SK-N-SH (cell line): ENCODE measurements around the gene CHCHD6. TPM values are rescaled to one million over a fixed set of nuclear protein-coding genes. Genes with fewer than 3 reads are reported as not detected.

ENCODE experiments used
- CTCF ChIA-PET: fragments of 300-600, 350-600 bp; formaldehyde crosslinking; extraction: SDS; loops from one replicate; lab custom pipeline; 2021; lab: Yijun Ruan, JAX
- POLR2A ChIA-PET: fragments of 350-600 bp; sonication (Branson Sonifier 250); formaldehyde crosslinking; extraction: SDS; loops from one replicate; lab custom pipeline; 2020; ENCODE audit warnings: antibody characterized with exemption, inconsistent platforms; lab: Yijun Ruan, JAX
- DNase-seq: peaks from one replicate; pipeline ENCODE4 v3.0.0; 2012
- H2AFZ ChIP-seq: fragments of 200-600 bp; sonication (generic); 2 replicates; pipeline ENCODE4 v1.8.1; 2016; ENCODE audit warnings: antibody characterized with exemption, mild to moderate bottlenecking, low read depth
- H3F3A ChIP-seq: fragments of 200-600 bp; sonication (generic); replicated peaks from 2 replicates; pipeline ENCODE3; 2016; ENCODE audit warnings: antibody characterized with exemption, mild to moderate bottlenecking; ENCODE audit not compliant: insufficient read depth
- H3K27ac ChIP-seq, 2 experiments: fragments of 200-500 bp in 1 of 2; fragments of 200-600 bp in 1 of 2; sonication (Bioruptor generic) in 1 of 2; sonication (generic), shearing (Covaris generic) in 1 of 2; 2 replicates each; pipeline versions ENCODE4 v1.5.1 to v1.6.1; 2014 to 2016; ENCODE audit warnings: low read depth in 2 of 2, inconsistent platforms in 1 of 2, low read length in 1 of 2, mild to moderate bottlenecking in 1 of 2, mixed read lengths in 1 of 2
- H3K27me3 ChIP-seq: fragments of 200-600 bp; sonication (generic), shearing (Covaris generic); 2 replicates; pipeline ENCODE4 v1.6.1; 2016; ENCODE audit warnings: mixed run types; ENCODE audit not compliant: insufficient read depth
- H3K36me3 ChIP-seq, 2 experiments: fragments of 200-500 bp in 1 of 2; fragments of 200-600 bp in 1 of 2; sonication (Bioruptor generic) in 1 of 2; sonication (generic) in 1 of 2; replicated peaks in 1 of 2; 2 replicates each; pipeline versions ENCODE3 to v1.5.1; 2014 to 2016; ENCODE audit warnings: low read length in 1 of 2, mild to moderate bottlenecking in 1 of 2; ENCODE audit not compliant: insufficient read depth in 2 of 2, control insufficient read depth in 1 of 2
- H3K4me1 ChIP-seq, 2 experiments: fragments of 200-500 bp in 1 of 2; fragments of 200-600 bp in 1 of 2; sonication (Bioruptor generic) in 1 of 2; sonication (generic), shearing (Covaris generic) in 1 of 2; 2 replicates each; pipeline versions ENCODE4 v1.5.1 to v1.6.1; 2014 to 2016; ENCODE audit warnings: low read depth in 1 of 2, low read length in 1 of 2, mixed run types in 1 of 2; ENCODE audit not compliant: insufficient read depth in 2 of 2, control insufficient read depth in 1 of 2
- H3K4me2 ChIP-seq: fragments of 200-600 bp; sonication (generic), shearing (Covaris generic); 2 replicates; pipeline ENCODE4 v1.6.1; 2017; ENCODE audit warnings: mixed run types
- H3K4me3 ChIP-seq, 2 experiments: fragments of 200-500 bp in 1 of 2; fragments of 200-600 bp in 1 of 2; sonication (Bioruptor generic) in 1 of 2; sonication (generic), shearing (Covaris generic) in 1 of 2; 2 replicates each; pipeline versions ENCODE4 v1.5.1 to v1.8.1; 2014 to 2016; ENCODE audit warnings: low read depth in 2 of 2, inconsistent platforms in 1 of 2, low read length in 1 of 2, mild to moderate bottlenecking in 1 of 2, mixed read lengths in 1 of 2, moderate library complexity in 1 of 2
- H3K79me2 ChIP-seq: fragments of 200-600 bp; sonication (generic); 2 replicates; pipeline ENCODE4 v1.8.1; 2017; ENCODE audit warnings: mild to moderate bottlenecking; ENCODE audit not compliant: insufficient read depth
- H3K9ac ChIP-seq: fragments of 200-600 bp; sonication (generic); 2 replicates; pipeline ENCODE4 v1.6.1; 2017; ENCODE audit warnings: mixed run types
- H3K9me2 ChIP-seq: fragments of 200-600 bp; sonication (generic); 2 replicates; pipeline ENCODE4 v1.6.1; 2017; ENCODE audit warnings: mixed run types
- H3K9me3 ChIP-seq: fragments of 200-600 bp; sonication (generic); 2 replicates; pipeline ENCODE4 v1.6.1; 2017; ENCODE audit warnings: mixed run types, mild to moderate bottlenecking, moderate library complexity
- H4K20me1 ChIP-seq: fragments of 200-600 bp; sonication (generic); 2 replicates; pipeline ENCODE4 v1.6.1; 2017; ENCODE audit warnings: mild to moderate bottlenecking, mixed run types; ENCODE audit not compliant: insufficient read depth
- ELF1 ChIP-seq: IDR thresholded peaks from 2 replicates; pipeline ENCODE4 v1.4.0; 2012
- EZH2phosphoT487 ChIP-seq: fragments of 200-600 bp; sonication (generic); IDR thresholded peaks from 2 replicates; pipeline ENCODE4 v1.6.1; 2017; ENCODE audit warnings: low read depth, mixed run types, mild to moderate bottlenecking, antibody characterized with exemption, moderate library complexity, borderline replicate concordance
- FOSL2 ChIP-seq: IDR thresholded peaks from 2 replicates; pipeline ENCODE4 v1.4.0; 2012; ENCODE audit warnings: low read depth, mild to moderate bottlenecking, moderate library complexity, borderline replicate concordance
- GABPA ChIP-seq: IDR thresholded peaks from 2 replicates; pipeline ENCODE4 v1.4.0; 2012; ENCODE audit warnings: low read depth, mild to moderate bottlenecking
- JUND ChIP-seq: IDR thresholded peaks from 2 replicates; pipeline ENCODE4 v1.4.0; 2012
- MEF2A ChIP-seq: IDR thresholded peaks from 2 replicates; pipeline ENCODE4 v1.4.0; 2012; ENCODE audit warnings: low read depth, borderline replicate concordance
- NRF1 ChIP-seq: IDR thresholded peaks from 2 replicates; pipeline ENCODE4 v1.6.1; 2012; ENCODE audit warnings: low read depth, mild to moderate bottlenecking, low read length
- YY1 ChIP-seq: IDR thresholded peaks from 2 replicates; pipeline ENCODE4 v1.4.0; 2012; ENCODE audit warnings: low read depth, mild to moderate bottlenecking
- WGBS: methylation state at CpG from one replicate; pipeline ENCODE4 v1.1.6; 2017; ENCODE audit warnings: low lambda C conversion rate; 5-methylcytosine and 5-hydroxymethylcytosine counted together
- polyA plus RNA-seq, 3 experiments: library from polyadenylated mRNA; depleted of rRNA; stranded (reverse); fragments of >200 nt; gene quantifications; 2 replicates each; pipeline ENCODE4 v1.2.3, GENCODE V29; 2012
- TF ChIP-seq, protein P1 (sequence below): IDR thresholded peaks from 2 replicates; pipeline ENCODE4; 2012
- TF ChIP-seq, protein P2 (sequence below): IDR thresholded peaks from 2 replicates; pipeline ENCODE4 v1.4.0; 2012; ENCODE audit warnings: low read depth, borderline replicate concordance
- TF ChIP-seq, protein P3 (sequence below): fragments of 150-350 bp; IDR thresholded peaks from 2 replicates; pipeline ENCODE4 v1.6.1; 2016; ENCODE audit warnings: mild to moderate bottlenecking, low read depth, low read length
- TF ChIP-seq, protein P4 (sequence below): IDR thresholded peaks from 2 replicates; pipeline ENCODE4 v1.6.1; 2012; ENCODE audit warnings: mild to moderate bottlenecking, low read depth, low read length, moderate library complexity
- TF ChIP-seq, protein P5 (sequence below): fragments of 200-600 bp; sonication (generic); IDR thresholded peaks from 2 replicates; pipeline ENCODE4 v1.6.1; 2017; ENCODE audit warnings: antibody characterized with exemption, mild to moderate bottlenecking, moderate library complexity

The CHCHD6 gene
- polyA plus RNA-seq, 1 of the 3 experiments (the other 2 are of a cell fraction): 42.5 TPM

DNA sequence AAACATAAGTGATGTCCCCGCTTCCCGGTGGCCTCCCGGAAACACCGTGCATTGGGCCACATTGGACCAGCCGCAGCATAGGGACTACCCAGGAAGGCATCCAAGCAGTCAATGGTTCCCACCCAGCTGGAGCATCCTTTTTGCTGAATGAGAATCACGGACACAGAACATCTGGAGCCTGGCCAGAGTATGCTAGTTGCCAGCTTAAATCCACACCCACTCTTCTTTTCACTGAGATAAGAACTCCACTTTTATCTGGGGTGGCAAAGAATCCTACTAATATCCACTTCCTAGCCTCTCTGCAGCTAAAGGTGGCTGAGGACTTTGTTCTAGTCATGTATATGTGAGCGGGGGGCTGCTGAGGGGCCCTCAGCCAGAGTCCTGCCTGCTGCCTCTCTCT, 183.6 kb downstream of the CHCHD6 start:
- H3K9me2 ChIP-seq: no peaks in the 10 kb centered on the region
- WGBS: 88% methylated on average over 6 of the region's 7 CpGs
- ChIA-PET CTCF (interaction anchor here (1.1 to 1.9 kb wide), 3 partner anchors 14 to 208 kb away, joined by 3 to 5 read pairs (median 4); no protein-coding TSS in a partner anchor), POLR2A (no interaction called here)
- peaks cover 8% of the 10 kb centered on the region for H3F3A ChIP-seq
- H3K9me3 ChIP-seq: no peaks in the 10 kb centered on the region
- H3K4me3 ChIP-seq: no peak overlapping the region
- no peaks in the 10 kb centered on the region for H4K20me1 ChIP-seq
- DNase-seq: no peak
- H3K36me3 ChIP-seq: peaks cover 0 to 2% of the 10 kb centered on the region in 2 experiments
- no peaks in the 10 kb centered on the region for H3K79me2 ChIP-seq
- TF ChIP-seq YY1 (no peak), JUND (no peak)
- TF ChIP-seq, protein P1, sequence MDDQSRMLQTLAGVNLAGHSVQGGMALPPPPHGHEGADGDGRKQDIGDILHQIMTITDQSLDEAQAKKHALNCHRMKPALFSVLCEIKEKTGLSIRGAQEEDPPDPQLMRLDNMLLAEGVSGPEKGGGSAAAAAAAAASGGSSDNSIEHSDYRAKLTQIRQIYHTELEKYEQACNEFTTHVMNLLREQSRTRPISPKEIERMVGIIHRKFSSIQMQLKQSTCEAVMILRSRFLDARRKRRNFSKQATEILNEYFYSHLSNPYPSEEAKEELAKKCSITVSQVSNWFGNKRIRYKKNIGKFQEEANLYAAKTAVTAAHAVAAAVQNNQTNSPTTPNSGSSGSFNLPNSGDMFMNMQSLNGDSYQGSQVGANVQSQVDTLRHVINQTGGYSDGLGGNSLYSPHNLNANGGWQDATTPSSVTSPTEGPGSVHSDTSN: no peak
- TF ChIP-seq, protein P2, sequence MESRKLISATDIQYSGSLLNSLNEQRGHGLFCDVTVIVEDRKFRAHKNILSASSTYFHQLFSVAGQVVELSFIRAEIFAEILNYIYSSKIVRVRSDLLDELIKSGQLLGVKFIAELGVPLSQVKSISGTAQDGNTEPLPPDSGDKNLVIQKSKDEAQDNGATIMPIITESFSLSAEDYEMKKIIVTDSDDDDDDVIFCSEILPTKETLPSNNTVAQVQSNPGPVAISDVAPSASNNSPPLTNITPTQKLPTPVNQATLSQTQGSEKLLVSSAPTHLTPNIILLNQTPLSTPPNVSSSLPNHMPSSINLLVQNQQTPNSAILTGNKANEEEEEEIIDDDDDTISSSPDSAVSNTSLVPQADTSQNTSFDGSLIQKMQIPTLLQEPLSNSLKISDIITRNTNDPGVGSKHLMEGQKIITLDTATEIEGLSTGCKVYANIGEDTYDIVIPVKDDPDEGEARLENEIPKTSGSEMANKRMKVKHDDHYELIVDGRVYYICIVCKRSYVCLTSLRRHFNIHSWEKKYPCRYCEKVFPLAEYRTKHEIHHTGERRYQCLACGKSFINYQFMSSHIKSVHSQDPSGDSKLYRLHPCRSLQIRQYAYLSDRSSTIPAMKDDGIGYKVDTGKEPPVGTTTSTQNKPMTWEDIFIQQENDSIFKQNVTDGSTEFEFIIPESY: no peak
- no peak overlapping the region for H3K9ac ChIP-seq
- H3K4me1 ChIP-seq: peaks cover 9 to 43% of the 10 kb centered on the region in 2 experiments
- H3K27ac ChIP-seq: no peak overlapping the region
- no peaks in the 10 kb centered on the region for H3K27me3 ChIP-seq
- no peak overlapping the region for H2AFZ ChIP-seq
- H3K4me2 ChIP-seq: no peak overlapping the region

DNA sequence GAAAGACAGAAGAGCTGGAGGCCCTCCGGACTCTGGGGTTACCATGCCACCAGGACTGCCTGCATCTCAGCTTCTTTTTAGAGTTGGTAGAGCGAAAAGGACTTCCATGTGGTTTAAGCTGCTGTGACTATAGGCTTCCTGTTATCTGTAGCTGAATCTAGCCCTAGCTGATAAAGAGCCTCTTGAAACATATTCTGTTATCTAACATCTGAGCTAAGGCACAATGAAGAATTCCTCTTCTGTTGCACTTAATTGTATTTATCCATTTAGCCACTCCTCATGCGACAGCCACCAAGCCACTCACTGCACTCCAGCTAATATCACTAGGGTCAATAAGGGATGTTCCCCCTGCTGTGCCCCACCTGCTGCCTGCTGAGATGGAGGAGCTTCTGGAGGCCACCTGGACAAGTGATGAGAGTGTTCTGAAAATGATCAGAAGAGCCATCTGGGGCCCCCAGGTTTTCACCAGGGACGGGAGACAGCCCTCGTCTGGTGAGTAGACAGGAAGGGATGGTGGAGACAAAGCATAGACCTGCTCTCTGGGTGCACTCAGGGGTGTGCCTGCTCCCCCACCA, 184.2 kb downstream of the CHCHD6 start:
- Histone ChIP-seq H4K20me1 (no peaks in the 10 kb centered on the region), H3F3A (peaks cover 8% of the 10 kb centered on the region), H3K9ac (no peak overlapping the region), H3K9me3 (no peaks in the 10 kb centered on the region), H3K27ac (no peak overlapping the region), H2AFZ (no peak overlapping the region), H3K4me1 (peaks cover 9 to 43% of the 10 kb centered on the region in 2 experiments), H3K27me3 (no peaks in the 10 kb centered on the region), H3K36me3 (peaks cover 0 to 2% of the 10 kb centered on the region in 2 experiments), H3K4me2 (no peak overlapping the region), H3K4me3 (no peak overlapping the region), H3K79me2 (no peaks in the 10 kb centered on the region), H3K9me2 (no peaks in the 10 kb centered on the region)
- no peak for DNase-seq
- POLR2A ChIA-PET: no interaction called here
- 91% methylated on average over 5 of the region's 5 CpGs for WGBS
- CTCF ChIA-PET: interaction anchor here (1.1 to 1.9 kb wide), 3 partner anchors 14 to 209 kb away, joined by 3 to 5 read pairs (median 4); no protein-coding TSS in a partner anchor
- no peak for TF ChIP-seq GABPA
- no peak for TF ChIP-seq MEF2A
- TF ChIP-seq, protein P3, sequence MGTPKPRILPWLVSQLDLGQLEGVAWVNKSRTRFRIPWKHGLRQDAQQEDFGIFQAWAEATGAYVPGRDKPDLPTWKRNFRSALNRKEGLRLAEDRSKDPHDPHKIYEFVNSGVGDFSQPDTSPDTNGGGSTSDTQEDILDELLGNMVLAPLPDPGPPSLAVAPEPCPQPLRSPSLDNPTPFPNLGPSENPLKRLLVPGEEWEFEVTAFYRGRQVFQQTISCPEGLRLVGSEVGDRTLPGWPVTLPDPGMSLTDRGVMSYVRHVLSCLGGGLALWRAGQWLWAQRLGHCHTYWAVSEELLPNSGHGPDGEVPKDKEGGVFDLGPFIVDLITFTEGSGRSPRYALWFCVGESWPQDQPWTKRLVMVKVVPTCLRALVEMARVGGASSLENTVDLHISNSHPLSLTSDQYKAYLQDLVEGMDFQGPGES: no peak
- TF ChIP-seq, protein P4, sequence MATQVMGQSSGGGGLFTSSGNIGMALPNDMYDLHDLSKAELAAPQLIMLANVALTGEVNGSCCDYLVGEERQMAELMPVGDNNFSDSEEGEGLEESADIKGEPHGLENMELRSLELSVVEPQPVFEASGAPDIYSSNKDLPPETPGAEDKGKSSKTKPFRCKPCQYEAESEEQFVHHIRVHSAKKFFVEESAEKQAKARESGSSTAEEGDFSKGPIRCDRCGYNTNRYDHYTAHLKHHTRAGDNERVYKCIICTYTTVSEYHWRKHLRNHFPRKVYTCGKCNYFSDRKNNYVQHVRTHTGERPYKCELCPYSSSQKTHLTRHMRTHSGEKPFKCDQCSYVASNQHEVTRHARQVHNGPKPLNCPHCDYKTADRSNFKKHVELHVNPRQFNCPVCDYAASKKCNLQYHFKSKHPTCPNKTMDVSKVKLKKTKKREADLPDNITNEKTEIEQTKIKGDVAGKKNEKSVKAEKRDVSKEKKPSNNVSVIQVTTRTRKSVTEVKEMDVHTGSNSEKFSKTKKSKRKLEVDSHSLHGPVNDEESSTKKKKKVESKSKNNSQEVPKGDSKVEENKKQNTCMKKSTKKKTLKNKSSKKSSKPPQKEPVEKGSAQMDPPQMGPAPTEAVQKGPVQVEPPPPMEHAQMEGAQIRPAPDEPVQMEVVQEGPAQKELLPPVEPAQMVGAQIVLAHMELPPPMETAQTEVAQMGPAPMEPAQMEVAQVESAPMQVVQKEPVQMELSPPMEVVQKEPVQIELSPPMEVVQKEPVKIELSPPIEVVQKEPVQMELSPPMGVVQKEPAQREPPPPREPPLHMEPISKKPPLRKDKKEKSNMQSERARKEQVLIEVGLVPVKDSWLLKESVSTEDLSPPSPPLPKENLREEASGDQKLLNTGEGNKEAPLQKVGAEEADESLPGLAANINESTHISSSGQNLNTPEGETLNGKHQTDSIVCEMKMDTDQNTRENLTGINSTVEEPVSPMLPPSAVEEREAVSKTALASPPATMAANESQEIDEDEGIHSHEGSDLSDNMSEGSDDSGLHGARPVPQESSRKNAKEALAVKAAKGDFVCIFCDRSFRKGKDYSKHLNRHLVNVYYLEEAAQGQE: no peak
- TF ChIP-seq FOSL2: no peak
- TF ChIP-seq, protein P2: no peak
- no peak for TF ChIP-seq EZH2phosphoT487
- TF ChIP-seq ELF1: no peak
- TF ChIP-seq, protein P5, sequence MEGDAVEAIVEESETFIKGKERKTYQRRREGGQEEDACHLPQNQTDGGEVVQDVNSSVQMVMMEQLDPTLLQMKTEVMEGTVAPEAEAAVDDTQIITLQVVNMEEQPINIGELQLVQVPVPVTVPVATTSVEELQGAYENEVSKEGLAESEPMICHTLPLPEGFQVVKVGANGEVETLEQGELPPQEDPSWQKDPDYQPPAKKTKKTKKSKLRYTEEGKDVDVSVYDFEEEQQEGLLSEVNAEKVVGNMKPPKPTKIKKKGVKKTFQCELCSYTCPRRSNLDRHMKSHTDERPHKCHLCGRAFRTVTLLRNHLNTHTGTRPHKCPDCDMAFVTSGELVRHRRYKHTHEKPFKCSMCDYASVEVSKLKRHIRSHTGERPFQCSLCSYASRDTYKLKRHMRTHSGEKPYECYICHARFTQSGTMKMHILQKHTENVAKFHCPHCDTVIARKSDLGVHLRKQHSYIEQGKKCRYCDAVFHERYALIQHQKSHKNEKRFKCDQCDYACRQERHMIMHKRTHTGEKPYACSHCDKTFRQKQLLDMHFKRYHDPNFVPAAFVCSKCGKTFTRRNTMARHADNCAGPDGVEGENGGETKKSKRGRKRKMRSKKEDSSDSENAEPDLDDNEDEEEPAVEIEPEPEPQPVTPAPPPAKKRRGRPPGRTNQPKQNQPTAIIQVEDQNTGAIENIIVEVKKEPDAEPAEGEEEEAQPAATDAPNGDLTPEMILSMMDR: no peak
- TF ChIP-seq NRF1: no peak
